A549 treated with Hydrocortisone at 1 μM for 4 hours (cell line): ENCODE measurements around the gene PRR35. TPM values are rescaled to one million over a fixed set of nuclear protein-coding genes. Genes with fewer than 3 reads are reported as not detected.

Experiments
- total RNA-seq: library from RNA; stranded (reverse); fragments of 200-300 nt; extraction: Qiagen RNA extraction; gene quantifications from 5 replicates; pipeline ENCODE4 v1.2.3, GENCODE V29; 2022

The PRR35 gene
- total RNA-seq, result 0.14 to 0.22 TPM (median 0.16 TPM) in 5 replicates

GRCh38 chr16:560204-560700 is at the start of gene PRR35:
PRR35 (plus strand) TSS chr16:560394; CDS start chr16:563295, 2,901 bp downstream.

GRCh38 chr16:527015-527903 is 32.9 kb upstream of the PRR35 start, which contains the start of gene CAPN15:
CAPN15 (plus strand) TSS chr16:527712; CDS start chr16:546839, 19,127 bp downstream.

GRCh38 chr16:566475-567372 is 6.5 kb downstream of the PRR35 start, which contains the start of gene NHLRC4:
NHLRC4 (plus strand) TSS chr16:567005; CDS start chr16:568048, 1,043 bp downstream.

GRCh38 chr16:569445-570254 is 9.5 kb downstream of the PRR35 start, which contains the start of gene PIGQ:
PIGQ (plus strand) TSS chr16:569968; CDS start chr16:574075, 4,107 bp downstream.

GRCh38 chr16:589658-590187 is 29.5 kb downstream of the PRR35 start, which contains the start of gene RAB40C:
RAB40C (plus strand) TSS chr16:590066; CDS start chr16:590292, 226 bp downstream.

Other genes with a start within 250 kb of the PRR35 start
- 27.8 to 33.2 TPM (median 30.5 TPM) in 5 replicates for gene AXIN1, start 207.7 kb upstream of the PRR35 start, total RNA-seq
- gene MRPL28, start 189.9 kb upstream of the PRR35 start, total RNA-seq, result 119 to 133 TPM (median 126 TPM) in 5 replicates
- 29.5 to 37.7 TPM (median 32.3 TPM) in 5 replicates for gene PGAP6, start 178.4 kb upstream of the PRR35 start, total RNA-seq
- gene NME4, start 163.2 kb upstream of the PRR35 start, total RNA-seq, result 259 to 426 TPM (median 418 TPM) in 5 replicates
- 22.5 to 29.1 TPM (median 26.7 TPM) in 5 replicates for gene DECR2, start 158.5 kb upstream of the PRR35 start, total RNA-seq
- gene RAB11FIP3, start 134.7 kb upstream of the PRR35 start, total RNA-seq, result 24.7 to 28.6 TPM (median 27.8 TPM) in 5 replicates
- gene CAPN15, start 32.7 kb upstream of the PRR35 start, total RNA-seq, result 50.9 to 69.7 TPM (median 68.7 TPM) in 5 replicates
- 0.17 to 0.32 TPM (median 0.23 TPM) in 5 replicates for gene NHLRC4, start 6.6 kb downstream of the PRR35 start, total RNA-seq
- 30.4 to 41.6 TPM (median 38.8 TPM) in 5 replicates for gene PIGQ, start 9.6 kb downstream of the PRR35 start, total RNA-seq
- 14.8 to 19.3 TPM (median 17.6 TPM) in 5 replicates for gene RAB40C, start 29.7 kb downstream of the PRR35 start, total RNA-seq
- 0.10 to 0.23 TPM (median 0.18 TPM) in 5 replicates for gene WFIKKN1, start 70.6 kb downstream of the PRR35 start, total RNA-seq
- 63.7 to 140 TPM (median 135 TPM) in 5 replicates for gene METTL26, start 75.9 kb downstream of the PRR35 start, total RNA-seq
- 18.5 to 43.3 TPM (median 40.9 TPM) in 5 replicates for gene MCRIP2, start 81.4 kb downstream of the PRR35 start, total RNA-seq
- 18.5 to 27.3 TPM (median 24.3 TPM) in 5 replicates for gene WDR90, start 89.0 kb downstream of the PRR35 start, total RNA-seq
- gene RHOT2, start 107.7 kb downstream of the PRR35 start, total RNA-seq, result 70.8 to 97.1 TPM (median 87.4 TPM) in 5 replicates
- gene RHBDL1, start 115.3 kb downstream of the PRR35 start, total RNA-seq, result 0.63 to 1.6 TPM (median 1.1 TPM) in 5 replicates
- gene STUB1, start 120.0 kb downstream of the PRR35 start, total RNA-seq, result 79.2 to 127 TPM (median 122 TPM) in 5 replicates
- 73.2 to 80.1 TPM (median 77.6 TPM) in 5 replicates for gene JMJD8, start 123.9 kb downstream of the PRR35 start, total RNA-seq
- 5.3 to 6.9 TPM (median 6.1 TPM) in 5 replicates for gene WDR24, start 130.0 kb downstream of the PRR35 start, total RNA-seq
- 11.9 to 16.3 TPM (median 12.7 TPM) in 5 replicates for gene FBXL16, start 145.4 kb downstream of the PRR35 start, total RNA-seq
- gene METRN, start 154.7 kb downstream of the PRR35 start, total RNA-seq, result 58.6 to 221 TPM (median 196 TPM) in 5 replicates
- gene ANTKMT, start 160.8 kb downstream of the PRR35 start, total RNA-seq, result 23.4 to 64.7 TPM (median 56.5 TPM) in 5 replicates
- 5.0 to 6.3 TPM (median 5.8 TPM) in 5 replicates for gene CCDC78, start 166.0 kb downstream of the PRR35 start, total RNA-seq
- 16.0 to 19.2 TPM (median 18.8 TPM) in 5 replicates for gene HAGHL, start 166.7 kb downstream of the PRR35 start, total RNA-seq
- 25.8 to 31.1 TPM (median 27.7 TPM) in 5 replicates for gene CIAO3, start 180.6 kb downstream of the PRR35 start, total RNA-seq
- 2.5 to 4.0 TPM (median 3.1 TPM) in 5 replicates for gene MSLN, start 200.3 kb downstream of the PRR35 start, total RNA-seq
- gene RPUSD1, start 228.0 kb downstream of the PRR35 start, total RNA-seq, result 36.3 to 54.3 TPM (median 50.8 TPM) in 5 replicates
- gene CHTF18, start 228.2 kb downstream of the PRR35 start, total RNA-seq, result 16.6 to 25.7 TPM (median 24.4 TPM) in 5 replicates
- 0.14 TPM in 1 of 5 replicates, not detected in the others for gene GNG13, start 240.3 kb downstream of the PRR35 start, total RNA-seq